Activated CD4-positive, alpha-beta T cell treated with anti-CD3 and anti-CD28 coated beads for 36 hours (primary cell): ENCODE results near the gene KLRC2. TPM values are rescaled to one million over a fixed set of nuclear protein-coding genes. Genes with fewer than 3 reads are reported as not detected.
"Not testable (repeated sequence)": the region's sequence is repeated elsewhere in the genome, so short reads cannot be mapped to it uniquely, and the experiment has no call there.

Source experiments
- ATAC-seq: fragments of 200-7000 bp; cut with Tn5 transposase; one replicate; pipeline ENCODE4 v1.10.0; 2021; ENCODE audit warnings: mild to moderate bottlenecking, moderate library complexity
- CTCF ChIA-PET: fragments of 350-600 bp; sonication (Branson Sonifier 250); formaldehyde crosslinking; loops from one replicate; lab custom pipeline; 2021; ENCODE audit warnings: antibody characterized with exemption; lab: Charles Lee
- POLR2A ChIA-PET: fragments of 350-600 bp; sonication (Branson Sonifier 250); formaldehyde crosslinking; loops from one replicate; lab custom pipeline; 2021; ENCODE audit warnings: antibody characterized with exemption, inconsistent platforms; lab: Charles Lee
- DNase-seq: peaks from one replicate; pipeline ENCODE4 v3.0.0-alpha.2; 2020
- H3K27ac Mint-ChIP-seq: one replicate; pipeline ENCODE4 v1.8.0; 2021; ENCODE audit warnings: mixed read lengths
- H3K27me3 Mint-ChIP-seq: one replicate; pipeline ENCODE4 v1.8.0; 2021; ENCODE audit warnings: mixed read lengths
- H3K36me3 Mint-ChIP-seq: one replicate; pipeline ENCODE4 v1.8.0; 2021; ENCODE audit warnings: low read depth, mixed read lengths
- H3K4me1 Mint-ChIP-seq: one replicate; pipeline ENCODE4 v1.8.0; 2021; ENCODE audit warnings: mixed read lengths
- H3K4me3 Mint-ChIP-seq: one replicate; pipeline ENCODE4 v1.8.0; 2021; ENCODE audit warnings: mild to moderate bottlenecking, moderate library complexity, mixed read lengths
- H3K9me3 Mint-ChIP-seq: one replicate; pipeline ENCODE4 v1.8.0; 2021; ENCODE audit warnings: low read depth, mixed read lengths
- intact Hi-C, 2 experiments: fragments of 100-400 bp; cut with DNase I in 1 of 2; cut with micrococcal nuclease in 1 of 2; formaldehyde crosslinking; loops; one replicate each; pipeline versions ENCODE4 v1.14.2 to v1.15.1; 2022 to 2024; cut with DNase I, micrococcal nuclease
- total RNA-seq, 2 experiments: library from RNA; stranded (reverse); gene quantifications; one replicate each; pipeline ENCODE4 v1.2.3, GENCODE V29; 2021

KLRC2 gene
- total RNA-seq, 2 experiments from 2014 or later = not detected

GRCh38 chr12:10404798-10405197 lies 31.0 kb downstream of the KLRC2 start:
- ATAC-seq (no peak), DNase-seq (no peak)
- POLR2A ChIA-PET = no interaction called here
- Mint-ChIP-seq H3K4me1 (no peaks in the 10 kb centered on the region), H3K9me3 (peaks cover 4% of the 10 kb centered on the region), H3K27me3 (peaks cover 6% of the 10 kb centered on the region), H3K36me3 (no peaks in the 10 kb centered on the region), H3K4me3 (no peak overlapping the region), H3K27ac (no peak overlapping the region)
- CTCF ChIA-PET = no interaction called here
- intact Hi-C loops = no loop called here

DNA sequence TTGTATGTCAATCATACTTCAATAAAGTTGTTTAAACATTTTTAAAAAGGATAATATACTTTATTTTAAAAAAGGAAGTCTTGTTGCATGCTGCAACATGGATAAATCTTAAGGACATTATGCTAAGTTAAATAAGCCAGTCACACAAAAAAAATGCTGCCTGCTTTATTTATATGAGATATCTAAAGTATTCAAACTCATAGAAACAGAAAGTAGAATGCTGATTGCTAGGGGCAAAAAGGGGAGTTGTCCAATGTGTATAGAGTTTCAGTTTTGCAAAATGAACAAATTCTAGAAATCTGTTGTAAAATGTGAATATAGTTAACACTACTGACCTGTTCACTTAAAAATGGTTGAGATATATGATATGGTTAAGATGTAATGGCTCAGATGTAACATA lies 35.0 kb downstream of the KLRC2 start:
- CTCF ChIA-PET = no interaction called here
- no peak overlapping the region for H3K4me3 Mint-ChIP-seq
- H3K9me3 Mint-ChIP-seq = peaks cover 4% of the 10 kb centered on the region
- H3K27ac Mint-ChIP-seq = no peak overlapping the region
- ATAC-seq (no peak), DNase-seq (no peak)
- H3K36me3 Mint-ChIP-seq = no peaks in the 10 kb centered on the region
- POLR2A ChIA-PET = no interaction called here
- H3K4me1 Mint-ChIP-seq = no peaks in the 10 kb centered on the region
- peaks cover 11% of the 10 kb centered on the region for H3K27me3 Mint-ChIP-seq
- intact Hi-C loops = no loop called here

DNA sequence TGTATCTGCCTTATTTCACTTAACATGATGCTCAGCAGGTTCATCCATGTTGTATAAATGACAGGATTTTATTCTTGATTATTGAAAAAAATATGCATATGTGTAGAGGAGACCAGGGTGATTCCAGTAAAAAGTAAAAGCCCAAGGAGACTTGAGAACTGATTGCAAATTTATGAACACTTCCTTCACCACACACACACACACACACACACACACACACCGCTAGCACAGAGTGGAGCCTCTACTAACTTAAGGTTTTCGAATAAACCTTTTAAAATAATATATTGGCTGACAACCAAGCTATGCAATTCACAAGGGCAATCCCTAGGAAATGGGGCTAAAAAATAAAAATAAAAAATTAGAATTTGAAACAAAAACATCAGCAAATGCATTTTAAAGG lies 37.6 kb downstream of the KLRC2 start:
- Mint-ChIP-seq H3K27ac (no peak overlapping the region), H3K4me3 (no peak overlapping the region)
- POLR2A ChIA-PET = no interaction called here

DNA sequence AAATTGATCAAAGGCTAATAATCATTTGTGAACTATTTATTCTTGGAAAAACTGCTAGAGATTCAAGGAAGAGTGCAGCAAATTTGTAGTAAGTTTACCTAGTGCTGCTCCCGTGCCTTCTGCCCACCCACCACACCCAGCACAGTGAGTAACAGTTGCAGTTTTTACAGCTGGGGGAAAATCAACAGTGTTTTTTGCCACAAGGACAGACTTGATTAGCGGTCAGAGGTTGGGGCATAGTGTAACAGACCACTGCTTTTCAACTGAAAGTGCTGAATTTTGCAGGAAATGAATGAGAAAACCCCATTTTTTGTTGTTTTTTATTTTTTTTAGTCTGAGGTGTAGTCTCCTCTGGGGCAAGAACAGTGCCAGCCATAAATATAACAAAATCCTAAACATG lies 38.5 kb downstream of the KLRC2 start:
- H3K4me3 Mint-ChIP-seq = no peak overlapping the region
- H3K27ac Mint-ChIP-seq = no peak overlapping the region
- intact Hi-C loops = no loop called here
- H3K27me3 Mint-ChIP-seq = peaks cover 13% of the 10 kb centered on the region
- POLR2A ChIA-PET = no interaction called here
- no peaks in the 10 kb centered on the region for H3K9me3 Mint-ChIP-seq
- ATAC-seq (no peak), DNase-seq (no peak)
- H3K4me1 Mint-ChIP-seq = peaks cover 2% of the 10 kb centered on the region
- no peaks in the 10 kb centered on the region for H3K36me3 Mint-ChIP-seq
- CTCF ChIA-PET = no interaction called here

More for the DNA sequence above, 37.6 kb downstream of the KLRC2 start:
- H3K4me1 Mint-ChIP-seq = peaks cover 2% of the 10 kb centered on the region
- no peaks in the 10 kb centered on the region for H3K9me3 Mint-ChIP-seq
- no peaks in the 10 kb centered on the region for H3K36me3 Mint-ChIP-seq
- no peak for ATAC-seq
- CTCF ChIA-PET = no interaction called here
- DNase-seq = no peak
- intact Hi-C loops = no loop called here
- peaks cover 10% of the 10 kb centered on the region for H3K27me3 Mint-ChIP-seq

GRCh38 chr12:10396176-10396575 lies 39.6 kb downstream of the KLRC2 start:
- H3K4me1 Mint-ChIP-seq, intact Hi-C loops, H3K4me3 Mint-ChIP-seq, H3K36me3 Mint-ChIP-seq, POLR2A ChIA-PET, H3K27ac Mint-ChIP-seq, ATAC-seq, CTCF ChIA-PET, H3K9me3 Mint-ChIP-seq, DNase-seq: not testable (repeated sequence)
- peaks cover 13% of the 10 kb centered on the region for H3K27me3 Mint-ChIP-seq

- peaks cover 2% of the 10 kb centered on the region for H3K4me1 Mint-ChIP-seq
- H3K27me3 Mint-ChIP-seq = peaks cover 11% of the 10 kb centered on the region
- no peak overlapping the region for H3K27ac Mint-ChIP-seq
- no peak overlapping the region for H3K4me3 Mint-ChIP-seq
- ATAC-seq (peak; percentile 16), DNase-seq (no peak)
- ChIA-PET CTCF (interaction anchor here (0.6 kb wide), 1 partner anchor 355 kb away, joined by 3 read pairs; no protein-coding TSS in a partner anchor), POLR2A (no interaction called here)
- no peaks in the 10 kb centered on the region for H3K9me3 Mint-ChIP-seq
- intact Hi-C loops = no loop called here
- H3K36me3 Mint-ChIP-seq = no peaks in the 10 kb centered on the region
Measured at GRCh38 chr12:10395390-10395998, 40.3 kb downstream of the KLRC2 start.

- POLR2A ChIA-PET, H3K4me1 Mint-ChIP-seq, DNase-seq, intact Hi-C loops, H3K36me3 Mint-ChIP-seq, H3K9me3 Mint-ChIP-seq, ATAC-seq, H3K27ac Mint-ChIP-seq, H3K4me3 Mint-ChIP-seq: not testable (repeated sequence)
- peaks cover 12% of the 10 kb centered on the region for H3K27me3 Mint-ChIP-seq
- CTCF ChIA-PET = interaction anchor here (0.6 kb wide), 1 partner anchor 157 kb away, joined by 3 read pairs; no protein-coding TSS in a partner anchor
Measured at GRCh38 chr12:10394531-10395152, 41.2 kb downstream of the KLRC2 start.

DNA sequence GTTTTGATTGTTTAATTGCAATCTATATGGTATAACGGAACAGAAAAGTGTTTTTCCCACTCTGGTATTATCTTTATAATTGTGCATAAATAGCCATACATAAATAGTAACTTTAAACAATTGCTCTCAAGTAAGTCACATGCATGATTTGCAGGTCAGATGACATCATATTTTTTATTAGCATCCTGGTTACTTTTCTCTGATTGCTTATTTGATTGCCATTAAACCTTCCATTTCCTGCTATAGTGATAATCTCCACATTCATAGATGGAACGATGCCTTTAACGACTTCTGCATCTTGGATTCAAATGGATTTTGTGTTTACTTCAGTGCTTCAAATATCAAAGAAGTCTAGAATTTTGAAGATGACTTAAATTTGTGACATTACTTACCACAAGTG lies 42.5 kb downstream of the KLRC2 start:
- Mint-ChIP-seq H3K27ac (no peak overlapping the region), H3K9me3 (no peaks in the 10 kb centered on the region), H3K4me3 (no peak overlapping the region), H3K27me3 (peaks cover 13% of the 10 kb centered on the region), H3K4me1 (peaks cover 6% of the 10 kb centered on the region), H3K36me3 (no peaks in the 10 kb centered on the region)
- intact Hi-C loops = no loop called here
- ChIA-PET CTCF (no interaction called here), POLR2A (no interaction called here)
- ATAC-seq (no peak), DNase-seq (no peak)

GRCh38 chr12:10392394-10392930 lies 43.3 kb downstream of the KLRC2 start:
- POLR2A ChIA-PET = no interaction called here
- DNase-seq (no peak), ATAC-seq (no peak)
- Mint-ChIP-seq H3K9me3 (no peaks in the 10 kb centered on the region), H3K4me1 (peaks cover 6% of the 10 kb centered on the region), H3K36me3 (no peaks in the 10 kb centered on the region), H3K4me3 (no peak overlapping the region), H3K27me3 (peaks cover 10% of the 10 kb centered on the region), H3K27ac (no peak overlapping the region)
- CTCF ChIA-PET = interaction anchor here (0.5 kb wide), 1 partner anchor 1931 kb away, joined by 3 read pairs; no protein-coding TSS in a partner anchor
- intact Hi-C loops = no loop called here

DNA sequence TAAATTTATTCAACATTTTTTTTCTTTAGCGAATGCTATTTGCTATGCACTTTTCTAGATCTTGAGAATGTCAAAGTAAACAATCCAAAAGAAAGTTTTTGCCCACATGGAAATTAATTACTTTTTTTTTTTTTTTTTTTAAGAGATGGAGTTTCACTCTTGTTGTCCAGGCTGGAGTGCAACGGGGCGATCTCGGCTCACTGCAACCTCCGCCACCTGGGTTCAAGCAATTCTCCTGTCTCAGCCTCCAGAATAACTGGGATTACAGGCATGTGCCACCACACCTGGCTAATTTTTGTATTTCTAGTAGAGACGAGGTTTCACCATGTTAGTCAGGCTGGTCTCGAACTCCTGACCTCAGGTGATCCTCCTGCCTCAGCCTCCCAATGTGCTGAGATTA lies 44.8 kb downstream of the KLRC2 start:
- H3K4me3 Mint-ChIP-seq, H3K27ac Mint-ChIP-seq, intact Hi-C loops, H3K4me1 Mint-ChIP-seq, POLR2A ChIA-PET, H3K36me3 Mint-ChIP-seq, H3K9me3 Mint-ChIP-seq, ATAC-seq, DNase-seq: not testable (repeated sequence)
- CTCF ChIA-PET = interaction anchor here (1.1 kb wide), 1 partner anchor 24 kb away, joined by 4 read pairs; no protein-coding TSS in a partner anchor
- H3K27me3 Mint-ChIP-seq = peaks cover 10% of the 10 kb centered on the region

- ChIA-PET POLR2A (no interaction called here), CTCF (no interaction called here)
- H3K27me3 Mint-ChIP-seq = peaks cover 12% of the 10 kb centered on the region
- ATAC-seq (no peak), DNase-seq (no peak)
- H3K4me3 Mint-ChIP-seq = no peak within 1 kb of the TSS
- no peaks in the 10 kb centered on the region for H3K9me3 Mint-ChIP-seq
- no peak within 1 kb of the TSS for H3K27ac Mint-ChIP-seq
- intact Hi-C loops = no loop called here
- H3K36me3 Mint-ChIP-seq = no peaks in the 10 kb centered on the region
- peaks cover 6% of the 10 kb centered on the region for H3K4me1 Mint-ChIP-seq
Measured at GRCh38 chr12:10389904-10390303, 45.9 kb downstream of the KLRC2 start, which contains the start of gene KLRK1. KLRK1 (minus strand) TSS chr12:10390041; CDS start chr12:10388810, 1,231 bp downstream.
